T-helper 9 cell (primary cell): ENCODE measurements around the gene ZNF326.

Experiments
- DNase-seq: peaks from one replicate; pipeline ENCODE4 v3.0.0-alpha.2; 2020
- total RNA-seq, 2 donors: gene quantifications; one replicate each; lab custom pipeline; 2026; lab: John Stamatoyannopoulos, UW

Gene ZNF326, protein sequence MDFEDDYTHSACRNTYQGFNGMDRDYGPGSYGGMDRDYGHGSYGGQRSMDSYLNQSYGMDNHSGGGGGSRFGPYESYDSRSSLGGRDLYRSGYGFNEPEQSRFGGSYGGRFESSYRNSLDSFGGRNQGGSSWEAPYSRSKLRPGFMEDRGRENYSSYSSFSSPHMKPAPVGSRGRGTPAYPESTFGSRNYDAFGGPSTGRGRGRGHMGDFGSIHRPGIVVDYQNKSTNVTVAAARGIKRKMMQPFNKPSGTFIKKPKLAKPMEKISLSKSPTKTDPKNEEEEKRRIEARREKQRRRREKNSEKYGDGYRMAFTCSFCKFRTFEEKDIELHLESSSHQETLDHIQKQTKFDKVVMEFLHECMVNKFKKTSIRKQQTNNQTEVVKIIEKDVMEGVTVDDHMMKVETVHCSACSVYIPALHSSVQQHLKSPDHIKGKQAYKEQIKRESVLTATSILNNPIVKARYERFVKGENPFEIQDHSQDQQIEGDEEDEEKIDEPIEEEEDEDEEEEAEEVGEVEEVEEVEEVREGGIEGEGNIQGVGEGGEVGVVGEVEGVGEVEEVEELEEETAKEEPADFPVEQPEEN
- total RNA-seq: 30.7 to 50.9 reads per million in 2 donors

DNA sequence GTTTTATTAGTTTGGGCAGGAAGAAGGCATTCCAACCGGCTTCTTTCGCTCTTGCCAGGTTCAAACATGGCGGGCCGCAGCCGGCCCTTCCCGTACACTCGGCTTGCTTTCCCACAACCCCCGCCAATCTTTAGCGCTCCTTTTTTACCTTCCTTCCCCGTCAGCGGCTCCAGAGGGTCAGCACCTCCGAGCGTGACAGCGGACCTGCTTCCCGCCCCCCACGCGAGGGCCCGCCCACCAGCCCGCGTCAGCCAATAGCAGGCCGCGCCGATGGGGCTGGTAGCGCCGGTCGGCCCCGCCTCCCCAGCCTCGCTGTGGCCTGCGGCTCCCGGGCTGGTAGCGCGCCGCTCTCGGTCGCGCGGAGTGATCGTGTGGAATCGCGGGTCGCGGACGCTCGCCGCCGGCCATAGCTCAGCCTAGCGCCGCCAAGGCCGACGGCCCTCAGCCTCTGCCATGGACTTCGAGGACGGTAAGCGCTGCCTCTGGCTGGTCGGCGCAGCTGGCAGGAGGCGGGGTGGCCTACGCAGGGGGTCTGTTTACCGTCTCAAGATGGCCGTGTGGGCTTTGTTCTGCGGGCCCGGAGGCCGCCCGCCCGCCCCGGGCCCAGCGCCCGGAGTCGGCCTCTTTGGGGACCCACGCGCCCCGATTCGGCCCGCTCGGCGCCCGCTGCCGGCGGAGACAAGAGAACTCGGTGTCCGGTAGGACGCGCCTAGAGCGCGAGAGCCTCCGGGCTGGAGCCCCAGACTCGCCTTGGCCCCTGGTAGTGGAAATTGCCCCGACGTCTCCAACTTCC is at the start of gene ZNF326:
ZNF326 (plus strand) TSS at position 306 of the 793 bp plus-strand sequence; CDS start at position 454, 148 bp downstream.
- DNase-seq: peak; percentile 92

DNA sequence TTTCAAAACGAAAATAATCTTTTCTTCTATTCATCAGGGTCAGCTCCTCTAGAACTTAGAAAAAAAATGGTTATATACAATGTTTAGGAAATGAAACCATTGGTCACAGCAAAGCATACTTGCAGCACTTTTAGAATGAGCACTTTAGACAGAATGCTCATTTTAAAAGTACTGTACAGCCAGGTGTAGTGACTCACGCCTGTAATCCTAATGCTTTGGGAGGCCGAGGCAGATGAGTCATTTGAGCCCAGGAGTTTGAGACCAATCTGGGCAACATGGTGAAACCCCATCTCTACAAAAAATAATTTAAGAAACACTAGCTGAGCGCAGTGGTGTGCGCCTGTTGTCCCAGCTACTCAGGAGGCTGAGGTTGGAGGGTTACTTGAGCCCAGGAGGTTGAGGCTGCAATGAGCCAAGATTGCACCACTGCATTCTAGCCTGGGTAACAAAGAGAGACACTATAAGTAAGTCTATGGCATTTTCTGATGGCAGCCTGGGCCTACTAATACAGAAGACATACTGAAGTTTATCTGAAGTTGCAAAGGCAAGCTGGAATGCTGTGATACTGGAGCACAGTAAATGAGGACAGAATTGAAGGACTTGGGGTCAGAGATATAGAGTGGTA is 48.9 kb upstream of the ZNF326 start:
- no peak for DNase-seq

DNA sequence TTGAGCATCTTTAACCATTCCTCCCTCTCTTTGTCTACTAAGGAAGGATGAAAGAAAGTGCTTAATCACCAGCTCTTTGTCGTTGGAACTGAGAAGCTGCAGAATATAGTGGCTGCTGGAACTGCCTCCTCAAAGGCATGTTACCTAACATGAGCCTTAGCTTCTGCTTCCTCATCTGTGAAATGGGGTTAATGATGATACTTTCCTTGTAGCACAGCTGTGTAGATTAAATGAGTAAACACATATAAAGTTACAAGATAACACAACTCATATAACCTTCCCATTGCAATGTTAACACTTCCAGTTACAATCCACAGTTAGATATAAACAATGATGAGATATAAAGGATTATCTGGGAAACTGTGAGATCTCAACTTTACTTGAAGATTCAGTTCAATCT is 48.4 kb upstream of the ZNF326 start:
- DNase-seq: no peak

DNA sequence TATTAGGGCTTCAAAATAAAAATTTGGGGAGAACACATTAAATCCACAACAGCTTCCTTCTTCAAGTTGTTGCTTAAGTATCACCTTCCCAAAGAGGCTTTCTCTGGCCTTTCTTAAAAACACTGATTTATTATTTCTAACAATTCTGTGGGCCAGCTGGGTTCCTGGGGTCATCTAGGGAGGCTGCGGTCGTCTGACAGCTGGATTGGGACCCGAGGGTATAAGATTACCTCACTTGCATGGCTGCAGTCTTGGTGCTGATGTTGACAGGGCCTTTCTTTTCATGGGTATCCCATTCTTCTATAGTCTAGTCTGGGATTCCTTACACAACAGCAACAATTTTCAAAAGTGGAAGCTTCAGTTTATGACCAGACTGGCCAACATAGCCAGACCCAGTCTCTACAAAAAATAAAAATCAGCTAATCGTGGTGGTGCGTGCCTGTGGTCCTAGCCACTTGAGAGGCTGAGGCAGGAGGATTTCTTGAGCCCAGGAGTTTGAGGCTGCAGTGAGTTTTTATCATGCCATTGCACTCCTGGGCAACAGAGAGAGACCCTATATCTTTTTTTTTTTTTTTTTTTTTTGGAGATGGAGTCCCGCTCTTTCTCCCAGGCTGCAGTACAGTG is 46.1 kb upstream of the ZNF326 start:
- no peak for DNase-seq

DNA sequence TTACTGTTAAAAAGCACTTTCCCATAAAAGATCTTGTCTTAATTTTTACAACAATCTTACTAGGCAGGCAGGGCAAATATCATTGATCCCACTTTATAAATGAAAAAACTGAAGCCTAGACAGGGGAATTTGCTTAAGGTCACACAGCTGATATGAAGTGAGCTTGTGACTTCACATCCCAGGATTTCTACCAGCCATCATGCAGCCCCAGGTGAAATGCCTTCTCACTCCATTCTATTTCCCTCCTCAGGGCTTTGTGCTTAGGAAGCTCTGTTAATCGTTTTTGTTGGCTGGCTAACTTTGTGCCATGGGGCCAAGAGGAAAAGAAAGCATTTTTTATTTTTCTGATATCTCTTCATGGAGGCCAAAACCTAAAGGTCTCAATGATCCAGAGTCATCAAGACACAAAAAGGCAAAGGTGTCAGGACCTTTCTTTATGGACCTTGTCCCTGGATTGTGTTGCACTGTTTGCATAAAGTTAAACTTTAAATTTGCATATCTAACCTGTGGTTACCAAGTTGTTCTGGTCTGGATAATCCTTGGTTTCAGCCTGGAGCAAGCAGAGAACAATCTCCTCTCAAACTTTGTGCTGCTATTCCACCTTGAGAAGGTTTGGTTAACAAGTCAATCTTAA is 44.8 kb upstream of the ZNF326 start:
- no peak for DNase-seq

DNA sequence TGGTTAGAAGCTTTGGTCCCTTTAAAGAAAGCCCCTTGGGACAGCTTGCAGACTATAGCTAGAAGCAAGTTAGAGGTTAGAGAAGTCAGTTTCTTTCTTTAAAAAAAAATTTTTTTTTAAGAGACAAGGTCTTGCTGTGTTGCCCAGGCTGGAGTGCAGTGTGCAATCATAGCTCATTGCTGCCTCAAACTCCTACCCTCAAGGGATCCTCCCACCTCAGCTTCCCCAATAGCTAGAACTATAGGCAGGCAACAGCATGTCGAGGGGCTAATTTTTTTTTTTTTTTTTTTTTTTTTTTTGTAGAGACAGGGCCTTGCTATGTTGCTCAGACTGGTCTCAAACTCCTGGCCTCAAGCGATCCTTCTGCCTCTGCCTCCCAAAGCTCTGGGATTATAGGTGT is 44.2 kb upstream of the ZNF326 start:
- DNase-seq: no peak

DNA sequence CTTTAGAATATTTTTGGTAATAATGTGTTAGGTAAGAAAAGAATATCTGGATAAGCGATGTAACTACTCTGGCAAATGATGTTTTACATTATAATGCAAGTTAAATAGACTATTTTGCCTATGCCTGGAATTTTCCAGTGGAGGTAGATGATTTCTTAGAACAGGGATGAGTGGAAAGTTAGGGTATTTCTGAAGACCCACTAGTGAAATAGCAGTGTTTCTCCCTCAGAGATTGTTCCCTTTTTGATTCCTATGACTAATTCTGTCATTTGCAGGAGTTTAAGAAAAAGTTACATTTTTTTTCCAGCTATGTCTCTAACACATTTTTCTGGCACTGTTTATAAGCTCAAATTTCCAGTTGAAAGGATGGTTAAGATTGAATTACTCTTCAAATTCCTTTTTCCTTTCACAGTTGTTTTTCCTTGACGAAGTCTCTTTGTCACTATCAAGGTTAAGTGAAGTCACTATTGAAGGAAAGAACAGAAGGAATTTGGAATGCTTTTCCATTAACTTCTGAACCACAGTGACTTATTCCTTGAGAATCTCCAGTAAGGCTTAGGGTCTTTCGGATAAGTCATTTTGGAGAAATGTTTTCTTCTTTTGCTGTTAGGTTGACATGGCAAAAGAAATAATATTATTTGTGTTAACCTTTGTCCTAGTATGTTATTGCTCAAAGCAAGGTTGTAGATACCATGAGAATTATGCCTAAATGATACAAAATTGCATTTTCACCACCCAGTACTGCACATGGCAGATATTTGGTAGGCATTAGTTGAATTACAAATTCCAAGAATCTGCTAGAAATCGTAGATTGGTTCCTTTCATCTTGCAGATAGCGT is 42.9 kb upstream of the ZNF326 start:
- DNase-seq: no peak

DNA sequence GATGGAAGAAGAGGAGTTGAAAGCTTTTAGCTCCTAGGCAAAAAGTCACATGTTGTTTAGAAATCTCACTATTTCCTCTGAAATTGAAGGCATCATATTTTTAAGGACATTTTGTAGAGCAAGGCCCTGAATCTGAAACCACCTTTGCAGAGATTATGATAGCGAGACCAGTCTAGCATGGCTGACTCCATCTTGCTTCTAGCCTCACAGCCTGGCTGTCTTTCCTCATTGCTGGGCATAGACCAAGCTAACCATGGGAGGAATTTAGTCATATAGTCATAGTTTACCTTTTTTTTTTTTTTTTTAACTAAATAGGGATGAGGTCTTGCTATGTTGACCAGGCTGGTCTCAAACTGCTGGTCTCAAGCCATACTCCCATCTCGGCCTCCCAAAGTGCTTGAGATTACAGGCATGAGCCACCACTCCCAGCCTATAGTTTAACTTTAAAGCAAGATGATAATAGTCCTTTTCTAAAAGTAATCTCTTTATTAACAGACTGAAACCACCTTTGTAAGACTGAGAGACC is 42.2 kb upstream of the ZNF326 start:
- no peak for DNase-seq

DNA sequence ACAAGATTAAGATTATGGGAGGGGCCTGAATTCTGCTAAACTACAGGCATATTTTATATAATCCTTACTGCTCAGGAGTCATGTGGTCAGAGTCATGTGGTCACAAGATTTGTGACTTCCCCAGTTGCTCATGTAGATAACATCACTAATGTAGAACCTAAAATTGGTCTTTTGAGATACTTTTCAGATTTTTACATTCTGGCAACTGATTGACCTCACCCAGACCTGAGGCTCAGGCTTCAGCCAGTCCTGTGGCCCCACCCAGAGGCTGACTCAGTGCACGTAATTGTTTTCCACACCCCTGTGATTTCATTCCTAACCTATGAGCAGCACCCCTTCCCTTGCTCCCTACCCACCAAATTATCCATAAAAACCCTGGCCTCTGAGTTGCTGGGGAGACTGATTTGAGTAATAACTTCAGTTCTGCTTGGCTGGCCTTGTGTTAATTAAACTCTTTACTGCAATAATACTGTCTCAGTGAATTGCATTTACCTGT is 41.7 kb upstream of the ZNF326 start:
- no peak for DNase-seq

DNA sequence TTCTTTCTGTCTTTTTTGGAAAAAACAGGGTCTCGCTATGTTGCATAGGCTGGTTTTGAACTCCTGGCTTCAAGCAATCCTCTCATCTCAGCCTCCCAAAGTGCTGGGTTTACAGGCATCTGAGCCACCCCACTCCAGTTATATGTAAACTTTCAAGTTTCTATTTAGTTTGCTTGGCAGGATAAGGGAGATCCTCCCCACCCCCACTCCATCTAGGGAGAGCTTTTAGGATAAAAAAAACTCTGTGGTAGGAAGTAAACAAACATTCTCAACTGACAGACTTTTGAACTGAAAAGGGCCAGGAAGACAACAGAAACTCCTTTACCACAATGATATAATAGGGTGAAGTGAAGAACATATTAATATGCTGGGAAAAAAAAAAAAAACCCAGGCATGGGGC is 41.0 kb upstream of the ZNF326 start:
- no peak for DNase-seq

DNA sequence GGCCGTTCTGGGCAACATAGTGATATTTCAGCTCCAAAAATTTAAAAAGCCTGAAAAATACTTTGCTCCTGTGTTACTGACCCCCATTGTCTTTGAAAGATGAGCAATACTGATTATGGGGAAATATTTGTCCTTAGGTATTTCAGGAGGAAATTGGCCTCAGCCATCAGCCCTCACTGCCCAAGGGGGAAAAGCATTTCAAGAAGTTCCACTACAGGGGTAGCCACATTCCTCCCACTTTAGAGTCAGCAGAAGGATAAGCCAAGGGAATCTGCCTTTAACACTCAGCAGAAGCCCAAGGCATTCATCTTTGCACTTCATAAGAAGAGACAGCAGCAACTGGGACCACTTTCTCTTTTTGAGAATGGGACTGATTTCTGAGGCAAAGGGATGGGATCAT is 40.5 kb upstream of the ZNF326 start:
- DNase-seq: no peak

DNA sequence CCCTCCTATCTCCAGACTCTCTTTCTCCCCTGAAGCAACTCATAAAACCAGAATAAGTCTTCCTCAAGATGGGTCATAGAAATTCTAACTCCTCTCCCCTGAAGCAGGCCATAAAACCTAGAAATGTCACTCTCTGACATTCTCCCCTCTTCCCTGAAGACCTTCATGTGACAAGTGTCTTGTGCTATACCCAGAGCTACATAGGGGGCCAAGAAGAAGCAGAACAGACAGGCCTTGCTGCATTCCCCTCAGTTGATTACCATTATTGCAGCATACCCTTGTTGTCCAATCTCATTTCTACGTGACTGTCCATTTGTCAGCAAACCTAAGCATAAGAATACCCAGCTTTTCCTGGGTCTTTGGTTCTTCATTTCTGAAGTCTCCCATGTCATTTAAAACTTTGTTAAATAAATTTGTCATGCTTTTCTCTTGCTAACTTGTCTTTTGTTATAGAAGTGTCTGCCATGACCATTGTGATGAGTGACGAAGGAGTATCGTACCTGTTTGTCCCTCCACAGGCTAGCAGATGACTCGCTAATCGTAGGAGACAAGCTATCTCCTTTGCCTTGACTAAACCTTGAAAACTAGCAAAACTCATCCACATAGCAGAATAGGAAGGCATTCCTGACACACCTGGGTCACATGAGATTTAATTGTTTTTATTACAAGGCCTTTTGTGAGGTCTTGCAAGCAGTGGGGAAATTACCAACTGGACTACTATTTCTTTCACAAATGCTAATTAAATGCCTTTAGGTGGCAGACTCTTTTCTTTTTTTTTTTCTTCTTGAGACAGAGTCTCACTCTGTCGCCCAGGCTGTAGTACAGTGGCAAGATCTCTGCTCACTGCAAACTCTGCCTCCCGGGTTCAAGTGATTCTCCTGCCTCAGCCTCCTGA is 39.4 kb upstream of the ZNF326 start:
- no peak for DNase-seq

DNA sequence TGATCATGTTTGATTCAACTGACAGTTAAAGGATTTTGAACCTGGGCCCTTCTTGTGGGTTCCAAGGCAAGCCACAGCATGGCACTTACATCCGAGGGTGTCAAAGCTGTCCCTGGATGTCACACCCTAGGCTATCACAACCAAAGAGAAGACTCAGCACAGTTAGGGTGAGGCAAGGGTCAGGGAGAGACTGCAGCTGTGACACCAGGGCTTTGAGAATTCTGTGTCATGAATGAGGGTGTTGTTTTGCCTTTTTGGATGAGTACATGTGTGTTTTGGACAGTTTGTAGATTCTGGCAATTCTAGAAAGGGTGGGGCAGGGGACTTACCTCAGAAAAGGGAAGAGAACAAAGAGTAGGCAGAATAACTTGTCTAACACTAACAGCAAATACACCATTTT is 37.8 kb upstream of the ZNF326 start:
- DNase-seq: no peak

DNA sequence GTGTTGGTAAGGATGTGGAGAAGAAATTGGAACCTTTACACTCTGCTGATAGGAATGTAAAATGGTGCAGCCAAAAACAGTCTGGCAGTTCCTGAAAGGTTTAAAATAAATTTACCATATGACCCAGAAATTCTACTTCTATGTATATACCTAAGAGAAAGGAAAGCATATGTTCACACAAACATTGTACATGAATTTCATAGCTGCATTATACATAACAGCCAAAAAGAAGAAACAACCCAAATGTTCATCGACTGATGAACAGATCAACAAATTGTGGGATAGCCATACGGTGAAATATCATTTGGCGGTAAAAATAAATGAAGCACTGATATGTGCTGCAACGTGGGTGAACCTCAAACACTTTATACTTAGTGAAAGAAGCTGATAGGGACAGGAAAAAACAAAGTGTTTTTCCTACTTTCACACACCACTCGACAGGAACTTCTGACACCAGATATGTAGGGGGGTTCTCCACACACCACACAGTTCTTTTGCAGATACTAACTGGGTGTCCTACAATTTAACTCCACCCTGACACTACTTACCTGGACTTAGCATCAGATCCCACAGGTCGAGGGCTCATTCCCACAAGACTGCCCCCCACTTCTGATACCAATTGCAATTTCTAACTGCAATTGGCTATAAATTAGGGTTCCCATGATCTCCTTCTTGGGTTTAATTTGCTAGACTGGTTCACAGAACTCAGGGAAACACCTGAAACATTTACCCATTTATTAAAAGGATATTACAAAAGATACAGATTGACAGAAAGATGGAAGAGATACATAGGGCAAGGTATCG is 35.9 kb upstream of the ZNF326 start:
- no peak for DNase-seq

DNA sequence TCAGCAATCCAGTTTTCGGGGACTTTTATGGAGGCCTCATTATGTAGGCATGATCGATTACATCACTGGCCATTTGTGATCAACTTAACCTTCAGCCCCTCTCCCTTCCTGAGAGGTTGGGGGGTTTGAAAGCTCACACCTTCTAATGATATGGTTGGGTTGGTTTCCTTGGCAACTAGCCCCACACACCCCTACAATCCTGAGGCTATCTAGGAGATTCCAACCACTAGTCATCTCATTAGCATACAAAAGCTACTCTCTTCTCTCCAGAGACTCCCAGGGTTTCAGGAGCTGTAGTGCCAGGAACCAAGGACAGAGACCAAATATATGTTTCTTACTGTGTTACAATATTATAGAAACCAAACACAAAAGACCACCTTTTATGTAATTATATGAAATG is 35.2 kb upstream of the ZNF326 start:
- DNase-seq: no peak

DNA sequence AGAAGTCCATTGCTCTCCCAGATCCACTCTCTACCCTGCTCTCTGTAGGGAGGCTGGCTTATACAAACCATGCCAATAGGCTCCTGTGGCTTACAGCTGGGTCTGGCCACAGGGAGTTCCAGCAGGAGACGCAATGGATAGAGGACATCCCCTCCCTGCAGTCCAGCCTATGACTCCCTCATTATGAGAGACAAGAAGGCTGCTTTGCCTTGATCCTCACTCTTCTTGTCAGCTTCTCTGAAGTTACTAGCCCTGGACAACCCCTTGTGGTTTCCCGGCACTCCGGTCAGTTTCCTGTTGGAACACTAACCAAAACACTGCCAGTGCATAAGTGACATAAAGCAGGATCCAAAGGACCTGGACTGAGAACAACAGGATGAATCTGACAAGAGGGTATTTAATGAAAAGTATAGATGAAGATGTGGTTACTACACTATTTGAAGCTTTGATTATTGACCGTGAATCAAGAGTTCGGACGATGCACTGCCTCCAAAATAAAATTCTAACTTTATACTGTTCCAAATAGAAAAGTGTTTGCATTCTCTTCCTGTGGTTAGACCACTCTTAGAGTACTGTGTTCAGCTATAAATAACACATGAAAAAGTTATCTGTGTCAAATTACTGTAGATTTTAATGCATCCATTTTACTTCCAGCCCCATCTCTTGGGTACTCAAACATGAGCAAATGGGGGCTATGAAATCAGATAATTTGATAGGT is 32.7 kb upstream of the ZNF326 start:
- no peak for DNase-seq

DNA sequence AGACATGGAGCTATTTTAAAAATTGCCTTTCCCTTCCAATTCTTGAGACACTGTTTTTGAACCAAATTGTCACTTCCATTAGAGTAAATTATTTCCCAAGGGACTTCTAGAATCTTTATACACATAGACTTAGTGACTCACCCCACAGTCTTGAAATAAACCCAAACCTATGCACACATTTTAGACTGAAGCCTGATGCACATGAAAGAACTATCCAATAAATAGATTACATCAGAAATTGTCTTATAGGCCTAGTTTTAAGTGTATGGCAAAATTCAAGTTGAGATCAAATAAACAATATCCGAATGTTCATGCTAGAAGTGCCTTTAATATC is 32.2 kb upstream of the ZNF326 start:
- DNase-seq: no peak

DNA sequence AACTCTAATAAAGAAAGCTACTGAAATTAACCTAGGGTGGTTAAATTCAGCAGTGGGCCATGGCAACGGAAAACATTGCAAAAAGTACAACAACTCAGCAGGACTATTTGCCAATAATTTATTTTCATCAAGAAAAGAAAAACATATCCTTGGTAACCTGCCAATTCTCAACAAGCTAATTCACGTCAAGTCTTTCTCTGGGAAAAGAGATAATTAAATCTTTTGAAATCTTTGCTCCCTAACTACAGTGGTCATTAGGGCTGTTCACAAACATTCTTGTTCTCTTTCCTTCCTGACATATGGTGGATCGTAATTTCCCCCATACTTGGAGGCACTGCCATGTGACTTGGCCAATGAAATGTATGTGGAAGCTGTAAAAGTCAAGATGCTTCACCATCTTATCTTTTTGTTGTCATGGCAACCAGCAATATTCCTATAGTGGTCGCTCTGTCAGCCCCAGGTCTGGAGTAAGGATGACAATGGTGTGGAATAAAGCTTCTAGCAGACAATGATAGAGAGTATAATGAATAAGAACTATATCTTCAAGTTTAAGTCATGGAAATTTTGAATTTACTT is 29.6 kb upstream of the ZNF326 start:
- DNase-seq: no peak
